ENCODE results near the gene IDH3A. TPM values are rescaled to one million over a fixed set of nuclear protein-coding genes. Genes with fewer than 3 reads are reported as not detected.

Gene IDH3A
- polyA plus RNA-seq, 2 of the 4 experiments (the other 2 are of a cell fraction) = 85.6 to 149 TPM

DNA sequence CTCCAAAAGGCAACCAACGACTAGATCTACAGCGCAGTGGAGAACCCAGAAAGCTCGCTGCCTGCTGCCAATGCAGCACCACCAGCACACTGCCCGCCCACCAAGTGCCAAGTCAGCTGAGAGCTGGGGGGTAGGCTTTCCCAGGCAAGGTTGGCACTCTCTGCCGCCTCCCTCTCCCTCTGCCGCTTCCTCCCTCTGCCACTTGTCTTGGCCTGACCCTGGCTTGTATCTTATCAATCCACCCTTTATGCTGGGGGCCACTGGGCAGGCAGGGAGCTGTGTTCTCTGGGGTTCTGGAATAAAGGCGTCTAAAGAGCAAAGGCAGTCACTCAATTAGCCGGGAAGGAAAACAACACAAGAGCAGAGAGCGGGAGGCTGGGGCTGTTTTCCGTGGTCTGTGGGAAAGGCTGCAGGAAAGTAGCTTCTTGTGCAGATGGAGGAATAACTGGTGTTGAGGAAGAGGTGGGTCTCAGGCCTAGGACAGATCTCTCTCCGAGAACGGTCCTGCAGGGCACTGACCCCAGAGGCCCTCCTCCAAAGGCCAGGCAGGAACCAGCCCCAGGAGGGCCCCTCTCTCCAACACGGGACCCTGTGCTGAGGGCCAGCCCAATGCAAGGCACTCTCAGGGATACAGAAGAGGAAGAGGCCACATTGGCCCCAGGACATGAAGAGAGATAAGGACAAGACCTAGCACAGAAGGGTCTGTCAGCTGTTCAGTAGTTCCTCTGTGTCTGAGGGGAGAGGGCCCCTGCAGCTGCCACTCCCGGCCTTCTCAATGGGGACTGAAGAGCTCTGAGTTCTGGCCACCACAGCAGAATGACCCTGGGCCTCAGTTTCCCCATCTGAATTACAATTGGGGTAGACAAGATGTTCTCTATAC is 54.4 kb downstream of the IDH3A start:
- FAIRE-seq = no peak
- no peaks in the 10 kb centered on the region for H3K9me3 ChIP-seq
- H3K27ac ChIP-seq = no peak overlapping the region
- POLR2A ChIA-PET = no interaction called here
- CTCF ChIA-PET = interaction anchor here (0.7 to 16.2 kb wide), 9 partner anchors 9 to 244 kb away, joined by 3 to 184 read pairs (median 4); no protein-coding TSS in a partner anchor
- WGBS (ENCODE audit: missing lambda C conversion rate) = 82% methylated on average over 14 of the region's 14 CpGs
- no peak overlapping the region for H3K4me3 ChIP-seq
- no peak for TF ChIP-seq NPAS2 (CRISPR knock-in tag; IDR thresholded peaks at IDR 0.05; ENCODE audit: borderline replicate concordance)
- TF ChIP-seq KDM1A (IDR thresholded peaks at IDR 0.05; ENCODE audit: low read depth) = no peak
- TF ChIP-seq, protein P1, sequence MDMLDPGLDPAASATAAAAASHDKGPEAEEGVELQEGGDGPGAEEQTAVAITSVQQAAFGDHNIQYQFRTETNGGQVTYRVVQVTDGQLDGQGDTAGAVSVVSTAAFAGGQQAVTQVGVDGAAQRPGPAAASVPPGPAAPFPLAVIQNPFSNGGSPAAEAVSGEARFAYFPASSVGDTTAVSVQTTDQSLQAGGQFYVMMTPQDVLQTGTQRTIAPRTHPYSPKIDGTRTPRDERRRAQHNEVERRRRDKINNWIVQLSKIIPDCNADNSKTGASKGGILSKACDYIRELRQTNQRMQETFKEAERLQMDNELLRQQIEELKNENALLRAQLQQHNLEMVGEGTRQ (IDR thresholded peaks at IDR 0.05) = no peak
- no peak for TF ChIP-seq ZC3H11A (IDR thresholded peaks at IDR 0.05)
- DNase-seq (ENCODE audit: low read depth in 1 of 2, low spot score in 1 of 2) = no peak
- H3K4me2 ChIP-seq = no peak overlapping the region
- no peak; a peak in 2 of 6 replicates for ATAC-seq
- H3K4me1 ChIP-seq = 0 out of 3 replicates have a peak, but pooled peaks cover 3% of the 10 kb centered on the region

DNA sequence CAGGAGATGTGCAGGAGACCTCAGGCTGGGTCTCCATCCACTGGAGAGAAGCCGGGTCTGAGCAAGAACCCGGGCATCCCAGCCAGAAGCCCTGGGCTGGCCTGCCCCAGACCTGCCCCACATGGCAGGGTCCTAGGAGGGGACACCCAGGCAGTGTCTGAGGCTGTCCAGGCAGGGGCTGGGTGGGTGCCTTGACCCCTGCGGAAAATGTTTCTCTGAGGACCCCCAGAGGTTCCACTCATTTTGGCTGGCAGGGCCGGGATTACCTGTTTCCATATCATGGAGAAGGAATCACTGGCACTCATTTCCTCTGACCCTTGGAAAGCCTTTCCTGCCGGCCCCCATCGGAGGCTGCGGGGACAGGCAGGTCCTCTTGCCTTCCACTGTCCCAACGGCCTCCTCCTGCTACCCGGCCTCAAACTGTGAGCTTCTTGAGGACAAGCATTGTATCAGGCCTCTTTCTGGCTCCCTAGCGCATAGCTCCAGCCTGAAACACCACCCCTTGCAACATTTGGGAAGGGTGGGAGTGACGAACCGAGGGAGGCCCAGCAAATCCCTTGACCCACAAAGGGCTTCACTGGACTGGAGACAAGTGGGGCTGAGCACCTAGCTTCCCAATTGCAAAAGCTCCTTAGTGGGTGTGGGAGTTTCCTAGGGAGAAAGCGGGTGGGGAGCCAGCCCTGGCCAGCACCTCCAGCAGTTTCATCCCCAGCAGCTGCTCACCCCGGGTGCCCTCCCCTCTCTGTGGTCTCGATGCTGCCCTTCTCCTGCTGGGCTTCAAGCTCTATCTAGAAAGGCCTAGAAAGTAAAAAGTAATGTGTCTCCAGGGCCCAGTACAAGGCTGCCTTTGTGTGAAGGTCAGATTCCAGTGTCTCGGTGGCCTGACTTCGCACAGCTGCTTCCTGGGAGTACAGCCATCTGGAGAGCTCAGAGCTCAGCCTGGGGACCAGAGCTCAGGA is 55.5 kb downstream of the IDH3A start:
- ATAC-seq (no peak; a peak in 1 of 6 replicates), DNase-seq (ENCODE audit: low read depth in 1 of 2, low spot score in 1 of 2) (no peak), FAIRE-seq (no peak)
- 65% methylated on average over 17 of the region's 17 CpGs for WGBS (ENCODE audit: missing lambda C conversion rate)
- no peak for TF ChIP-seq MAFK (IDR thresholded peaks at IDR 0.05; ENCODE audit: partially characterized antibody)
- TF ChIP-seq, protein P2, sequence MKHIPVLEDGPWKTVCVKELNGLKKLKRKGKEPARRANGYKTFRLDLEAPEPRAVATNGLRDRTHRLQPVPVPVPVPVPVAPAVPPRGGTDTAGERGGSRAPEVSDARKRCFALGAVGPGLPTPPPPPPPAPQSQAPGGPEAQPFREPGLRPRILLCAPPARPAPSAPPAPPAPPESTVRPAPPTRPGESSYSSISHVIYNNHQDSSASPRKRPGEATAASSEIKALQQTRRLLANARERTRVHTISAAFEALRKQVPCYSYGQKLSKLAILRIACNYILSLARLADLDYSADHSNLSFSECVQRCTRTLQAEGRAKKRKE (CRISPR knock-in tag; IDR thresholded peaks at IDR 0.05; ENCODE audit: low read depth) = no peak
- no peak for TF ChIP-seq ESRRA (IDR thresholded peaks at IDR 0.05; ENCODE audit: borderline replicate concordance, low read length)
- TF ChIP-seq FOXS1 (CRISPR knock-in tag; IDR thresholded peaks at IDR 0.05) = no peak
- TF ChIP-seq HOXA7 (CRISPR knock-in tag; IDR thresholded peaks at IDR 0.05) = no peak
- POLR2A ChIA-PET = no interaction called here
- no peaks in the 10 kb centered on the region for H3K9me3 ChIP-seq
- no peak overlapping the region for H3K4me2 ChIP-seq
- H3K4me1 ChIP-seq = 0 out of 3 replicates have a peak, but pooled peaks cover 3% of the 10 kb centered on the region
- CTCF ChIA-PET = interaction anchor here (0.6 to 16.2 kb wide), 12 partner anchors 10 to 1158 kb away, joined by 3 to 184 read pairs (median 4); no protein-coding TSS in a partner anchor
- H3K4me3 ChIP-seq = no peak overlapping the region
- no peak overlapping the region for H3K27ac ChIP-seq

DNA sequence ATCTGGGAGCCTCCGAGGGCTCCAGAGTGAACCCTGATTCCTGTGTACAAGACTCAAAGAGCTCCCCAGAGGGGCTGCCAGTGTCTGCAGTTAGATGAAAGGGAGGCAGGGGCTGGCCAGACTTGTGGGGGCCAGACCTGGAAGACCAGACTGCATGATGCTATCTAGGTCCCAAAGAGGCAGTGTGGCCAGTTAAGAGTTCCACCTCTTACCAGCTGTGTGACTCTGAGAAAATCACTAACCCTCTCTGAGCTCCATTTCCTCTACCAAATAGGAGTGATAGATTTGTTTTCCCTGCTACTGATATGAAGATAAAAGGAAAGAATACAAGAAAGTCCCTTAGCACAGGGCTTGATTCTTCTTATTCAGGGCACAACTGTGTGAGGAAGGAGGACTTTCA is 56.2 kb downstream of the IDH3A start:
- TF ChIP-seq ZFP36 (IDR thresholded peaks at IDR 0.05; ENCODE audit: borderline replicate concordance, partially characterized antibody) = peak; percentile 57
- TF ChIP-seq, protein P2 (CRISPR knock-in tag; IDR thresholded peaks at IDR 0.05; ENCODE audit: low read depth) = no peak
- ATAC-seq (no peak), FAIRE-seq (no peak), DNase-seq (ENCODE audit: low read depth in 1 of 2, low spot score in 1 of 2) (no peak)
- WGBS (ENCODE audit: missing lambda C conversion rate) = 67% methylated on average over 1 of the region's 1 CpG
- H3K4me1 ChIP-seq = 0 out of 3 replicates have a peak, but pooled peaks cover 3% of the 10 kb centered on the region
- CTCF ChIA-PET = interaction anchor here (0.6 to 16.2 kb wide), 11 partner anchors 9 to 1158 kb away, joined by 3 to 184 read pairs (median 5); no protein-coding TSS in a partner anchor
- H3K27ac ChIP-seq = no peak overlapping the region
- POLR2A ChIA-PET = no interaction called here
- H3K9me3 ChIP-seq = no peaks in the 10 kb centered on the region
- H3K4me2 ChIP-seq = no peak overlapping the region
- H3K4me3 ChIP-seq = no peak overlapping the region

DNA sequence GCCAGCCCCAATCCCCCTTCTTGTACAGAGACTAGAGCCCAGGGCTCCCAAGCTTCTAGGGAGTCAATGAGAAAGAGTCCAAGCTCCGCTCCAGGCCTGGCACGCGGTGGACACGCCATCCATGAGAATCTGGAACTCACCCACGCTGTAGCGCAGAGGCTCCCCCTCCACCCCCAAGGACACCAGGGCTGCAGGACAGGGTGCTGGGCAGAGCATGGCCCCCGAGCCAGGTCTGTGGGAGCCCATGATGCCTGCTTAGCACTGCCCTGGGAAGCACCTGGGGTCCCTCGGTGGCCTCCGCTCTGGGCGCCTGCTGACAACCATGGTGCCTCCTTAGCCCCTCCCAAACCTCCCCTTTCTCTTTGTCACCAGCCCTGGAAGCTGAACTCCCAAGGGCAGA is 56.7 kb downstream of the IDH3A start:
- Histone ChIP-seq H3K9me3 (no peaks in the 10 kb centered on the region), H3K4me3 (no peak overlapping the region), H3K27ac (no peak overlapping the region), H3K4me2 (no peak overlapping the region), H3K4me1 (peaks cover 3% of the 10 kb centered on the region; the same call in 1 of the 3 replicates)
- FAIRE-seq = no peak
- TF ChIP-seq, protein P3, sequence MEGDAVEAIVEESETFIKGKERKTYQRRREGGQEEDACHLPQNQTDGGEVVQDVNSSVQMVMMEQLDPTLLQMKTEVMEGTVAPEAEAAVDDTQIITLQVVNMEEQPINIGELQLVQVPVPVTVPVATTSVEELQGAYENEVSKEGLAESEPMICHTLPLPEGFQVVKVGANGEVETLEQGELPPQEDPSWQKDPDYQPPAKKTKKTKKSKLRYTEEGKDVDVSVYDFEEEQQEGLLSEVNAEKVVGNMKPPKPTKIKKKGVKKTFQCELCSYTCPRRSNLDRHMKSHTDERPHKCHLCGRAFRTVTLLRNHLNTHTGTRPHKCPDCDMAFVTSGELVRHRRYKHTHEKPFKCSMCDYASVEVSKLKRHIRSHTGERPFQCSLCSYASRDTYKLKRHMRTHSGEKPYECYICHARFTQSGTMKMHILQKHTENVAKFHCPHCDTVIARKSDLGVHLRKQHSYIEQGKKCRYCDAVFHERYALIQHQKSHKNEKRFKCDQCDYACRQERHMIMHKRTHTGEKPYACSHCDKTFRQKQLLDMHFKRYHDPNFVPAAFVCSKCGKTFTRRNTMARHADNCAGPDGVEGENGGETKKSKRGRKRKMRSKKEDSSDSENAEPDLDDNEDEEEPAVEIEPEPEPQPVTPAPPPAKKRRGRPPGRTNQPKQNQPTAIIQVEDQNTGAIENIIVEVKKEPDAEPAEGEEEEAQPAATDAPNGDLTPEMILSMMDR (IDR thresholded peaks at IDR 0.05) = no peak
- TF ChIP-seq TP53 (CRISPR knock-in tag; IDR thresholded peaks at IDR 0.05) (no peak), MAFK (IDR thresholded peaks at IDR 0.05; ENCODE audit: partially characterized antibody) (no peak), EHMT2 (IDR thresholded peaks at IDR 0.05; ENCODE audit: low read depth) (no peak), MYC (IDR thresholded peaks at IDR 0.05; ENCODE audit: borderline replicate concordance, low read length) (no peak), NR3C1 (IDR thresholded peaks at IDR 0.05) (no peak), RARB (CRISPR knock-in tag; IDR thresholded peaks at IDR 0.05) (no peak), RNF2 (IDR thresholded peaks at IDR 0.05; ENCODE audit: borderline replicate concordance, low read depth) (no peak), TFCP2L1 (CRISPR knock-in tag; IDR thresholded peaks at IDR 0.05) (no peak), ZC3H11A (IDR thresholded peaks at IDR 0.05) (no peak), KDM1A (IDR thresholded peaks at IDR 0.05; ENCODE audit: low read depth) (no peak), KDM5A (IDR thresholded peaks at IDR 0.05) (no peak)
- TF ChIP-seq, protein P4, sequence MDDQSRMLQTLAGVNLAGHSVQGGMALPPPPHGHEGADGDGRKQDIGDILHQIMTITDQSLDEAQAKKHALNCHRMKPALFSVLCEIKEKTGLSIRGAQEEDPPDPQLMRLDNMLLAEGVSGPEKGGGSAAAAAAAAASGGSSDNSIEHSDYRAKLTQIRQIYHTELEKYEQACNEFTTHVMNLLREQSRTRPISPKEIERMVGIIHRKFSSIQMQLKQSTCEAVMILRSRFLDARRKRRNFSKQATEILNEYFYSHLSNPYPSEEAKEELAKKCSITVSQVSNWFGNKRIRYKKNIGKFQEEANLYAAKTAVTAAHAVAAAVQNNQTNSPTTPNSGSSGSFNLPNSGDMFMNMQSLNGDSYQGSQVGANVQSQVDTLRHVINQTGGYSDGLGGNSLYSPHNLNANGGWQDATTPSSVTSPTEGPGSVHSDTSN (IDR thresholded peaks at IDR 0.05) = no peak
- CTCF ChIA-PET = interaction anchor here (0.8 to 16.2 kb wide), 5 partner anchors 11 to 295 kb away, joined by 3 to 184 read pairs (median 11); no protein-coding TSS in a partner anchor
- POLR2A ChIA-PET = no interaction called here
- ATAC-seq = no peak; a peak in 1 of 6 replicates
- WGBS (ENCODE audit: missing lambda C conversion rate) = 79% methylated on average over 8 of the region's 10 CpGs
- no peak for DNase-seq (ENCODE audit: low read depth in 1 of 2, low spot score in 1 of 2)
